Activated CD8-positive, alpha-beta memory T cell treated with anti-CD3 and anti-CD28 coated beads for 48 hours (primary cell): ENCODE results near the gene YIPF7.

Source experiments
- DNase-seq, 3 experiments: peaks; one replicate each; pipeline ENCODE4 v3.0.0-alpha.2; 2020; ENCODE audit warnings: low read depth in 2 of 3, low spot score in 2 of 3

YIPF7 gene

DNA sequence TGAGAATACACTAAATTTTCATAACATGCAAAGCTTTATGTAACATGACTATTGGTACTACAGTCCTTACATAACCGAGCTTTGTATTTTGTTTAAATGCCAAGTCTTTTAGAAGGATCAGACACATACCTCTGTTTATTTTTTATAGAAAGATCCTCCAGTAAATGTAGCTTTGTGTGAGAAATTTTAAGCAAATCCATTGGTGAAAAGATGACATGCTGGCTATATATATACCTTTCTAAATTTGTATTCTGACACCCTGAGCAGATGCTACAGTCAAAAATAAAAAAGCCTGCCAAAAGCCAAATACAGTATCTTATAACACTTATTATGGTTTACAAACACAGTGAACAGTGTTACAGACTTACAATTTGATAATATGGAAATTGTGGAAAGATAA, at the start of gene YIPF7:
Gene YIPF7, minus strand, starts transcription at position 201 of the 400 bp plus-strand sequence. CDS start 1,525 bp downstream, outside the sequence.
- no peak for DNase-seq

DNA sequence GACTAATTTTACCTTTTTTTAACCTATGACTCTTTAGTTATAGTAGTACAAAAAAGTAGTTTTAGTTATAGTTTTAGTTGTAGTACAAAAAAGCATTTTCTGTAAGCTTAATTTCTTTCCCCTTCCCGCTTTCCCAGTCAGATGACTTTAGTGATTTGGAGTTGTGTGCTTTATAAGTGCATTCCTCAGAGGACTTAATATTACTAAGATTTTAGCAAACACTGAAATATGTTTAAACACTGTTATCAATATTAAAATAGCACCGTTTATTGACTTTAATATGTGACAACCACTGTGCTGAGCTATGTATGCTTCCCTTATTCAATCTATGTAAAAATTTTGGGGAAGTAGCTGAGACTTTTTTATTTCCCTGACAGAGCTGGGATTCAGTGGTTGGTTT, 49.6 kb upstream of the YIPF7 start:
- DNase-seq = no peak

DNA sequence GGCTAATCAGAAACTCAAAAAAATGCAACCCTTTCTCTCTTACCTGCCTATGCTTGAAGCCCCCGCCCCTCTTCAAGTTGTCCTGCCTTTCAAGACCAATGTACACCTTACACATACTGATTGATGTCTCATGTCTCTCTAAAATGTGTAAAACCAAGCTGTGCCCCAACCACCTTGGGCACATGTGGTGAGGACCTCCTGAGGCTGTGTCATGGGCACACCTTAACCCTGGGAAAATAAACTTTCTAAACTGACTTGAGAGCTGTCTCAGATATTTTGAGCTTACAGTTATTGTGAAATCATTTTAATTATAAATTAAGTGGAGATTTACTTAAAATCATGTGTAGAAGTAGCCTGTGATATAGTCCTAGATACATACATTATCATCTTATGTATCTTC, 49.0 kb upstream of the YIPF7 start:
- DNase-seq = no peak

DNA sequence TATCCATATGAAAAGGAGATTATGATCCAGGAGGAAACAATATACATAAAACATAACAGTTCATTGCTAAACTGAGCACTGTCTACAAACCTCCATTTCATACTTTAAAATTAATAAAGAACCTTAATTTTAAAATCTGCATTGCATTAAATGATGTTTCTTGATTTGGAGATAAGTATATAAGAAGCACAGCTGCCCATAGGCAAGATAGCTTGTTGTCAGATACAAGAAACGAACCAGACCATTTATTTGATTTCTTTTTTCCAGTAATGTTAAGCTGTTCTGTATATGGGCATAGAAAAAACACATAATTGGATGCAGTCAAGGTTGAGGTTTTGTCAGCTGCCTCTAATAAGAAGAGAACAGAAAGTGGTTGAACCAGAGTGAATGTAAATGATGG, 33.2 kb upstream of the YIPF7 start:
- DNase-seq = no peak

DNA sequence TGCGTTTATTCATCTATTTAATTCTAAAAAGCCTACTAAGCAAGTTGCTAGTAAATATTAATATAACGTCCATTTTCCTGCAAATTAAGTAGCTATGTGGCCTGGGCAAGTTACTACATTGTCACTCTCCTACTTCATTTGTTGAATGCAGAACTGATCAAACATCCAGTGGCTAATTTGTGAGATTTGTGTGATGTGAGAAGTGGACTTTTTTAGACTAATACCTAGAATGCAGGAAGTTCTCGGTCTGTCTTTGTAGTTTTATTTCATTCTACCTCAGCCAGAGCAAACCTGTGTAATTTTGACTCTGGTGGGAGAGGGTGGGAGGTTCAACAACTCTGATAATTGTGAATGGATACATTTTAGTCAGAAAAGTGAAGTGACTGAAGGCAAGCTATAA, 27.6 kb upstream of the YIPF7 start:
- no peak for DNase-seq

DNA sequence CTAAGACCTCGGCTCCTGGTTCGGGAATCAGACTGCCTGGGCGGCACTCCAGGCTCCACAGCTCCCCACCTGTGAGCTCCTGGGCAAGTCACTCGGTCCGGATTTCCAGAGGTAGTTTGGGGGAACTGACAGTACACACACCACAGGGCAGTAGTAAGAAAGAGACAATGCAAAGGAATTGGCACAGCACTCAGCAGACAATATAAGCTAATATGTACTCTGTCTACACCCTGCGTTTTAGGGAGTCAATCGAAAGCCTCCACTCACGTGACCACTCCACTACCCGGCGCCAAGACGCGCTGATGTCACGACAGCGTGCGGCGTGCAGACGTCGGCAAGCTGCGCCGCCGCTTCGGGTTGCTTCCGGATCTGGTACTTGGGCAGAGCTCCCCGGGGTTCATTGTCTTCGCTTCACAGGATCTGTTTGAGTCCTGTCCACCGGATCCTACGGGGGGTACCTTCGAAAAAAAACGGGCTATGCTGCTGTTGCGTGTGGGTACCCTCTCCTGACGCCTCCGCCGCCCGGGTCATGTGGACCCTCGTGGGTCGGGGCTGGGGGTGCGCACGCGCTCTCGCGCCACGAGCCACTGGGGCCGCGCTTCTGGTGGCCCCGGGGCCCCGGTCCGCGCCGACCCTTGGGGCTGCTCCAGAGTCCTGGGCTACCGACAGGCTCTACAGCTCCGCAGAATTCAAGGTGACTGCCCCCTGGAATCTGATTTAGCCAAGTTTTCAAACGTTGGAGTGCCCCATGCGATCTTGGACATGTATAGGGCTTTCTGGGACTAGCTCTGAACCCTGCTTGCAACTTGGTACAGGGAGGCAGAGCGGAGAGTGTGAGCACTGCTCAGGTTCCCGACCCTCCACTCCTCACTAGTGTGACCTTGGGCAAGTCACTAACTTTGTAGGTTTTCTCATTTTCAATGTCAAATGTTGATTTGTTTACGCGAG, 26.9 kb upstream of the YIPF7 start, which contains the start of gene GUF1:
Gene GUF1, plus strand, starts transcription at position 327 of the 948 bp plus-strand sequence. Its CDS starts 203 bp downstream, at position 530.
- DNase-seq = peak; percentile 60 to 73 (median 64)

DNA sequence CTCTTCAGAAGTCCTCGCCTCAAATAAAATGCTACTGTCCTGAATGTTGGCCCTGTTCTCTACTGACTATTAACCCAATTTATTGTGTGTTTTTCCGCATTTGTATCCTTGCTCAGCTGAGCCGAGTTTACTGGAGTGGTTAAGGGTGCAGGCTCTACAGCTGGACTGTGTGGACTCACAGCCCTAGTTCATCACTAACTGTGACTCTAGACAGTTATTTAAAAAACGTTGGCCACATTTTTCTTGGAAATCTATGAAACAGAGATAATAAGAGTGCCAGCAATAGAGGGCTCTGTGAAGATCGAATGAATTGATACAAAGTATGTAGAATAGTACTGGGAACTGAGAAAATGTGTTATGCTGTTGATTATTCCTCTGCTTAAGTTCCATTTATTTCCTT, 23.9 kb upstream of the YIPF7 start:
- DNase-seq = no peak

DNA sequence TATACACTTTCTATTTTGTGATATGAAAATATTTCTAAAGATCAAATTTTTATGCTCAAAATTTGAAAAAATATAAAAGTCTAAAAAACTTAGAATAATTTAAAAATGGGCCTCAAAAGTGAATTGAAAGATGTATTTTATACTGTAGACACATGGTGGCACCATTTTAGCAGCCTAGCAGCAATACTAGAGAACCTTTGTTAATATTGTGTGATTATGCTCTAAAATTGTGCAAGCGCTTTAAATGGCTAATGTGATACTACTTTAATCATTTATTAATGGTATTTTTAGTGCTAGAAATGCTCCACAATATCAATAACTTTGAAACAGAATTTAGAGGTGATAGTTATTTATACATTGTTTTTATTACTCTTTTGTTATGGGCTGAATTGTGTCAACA, 23.0 kb upstream of the YIPF7 start:
- DNase-seq = no peak

DNA sequence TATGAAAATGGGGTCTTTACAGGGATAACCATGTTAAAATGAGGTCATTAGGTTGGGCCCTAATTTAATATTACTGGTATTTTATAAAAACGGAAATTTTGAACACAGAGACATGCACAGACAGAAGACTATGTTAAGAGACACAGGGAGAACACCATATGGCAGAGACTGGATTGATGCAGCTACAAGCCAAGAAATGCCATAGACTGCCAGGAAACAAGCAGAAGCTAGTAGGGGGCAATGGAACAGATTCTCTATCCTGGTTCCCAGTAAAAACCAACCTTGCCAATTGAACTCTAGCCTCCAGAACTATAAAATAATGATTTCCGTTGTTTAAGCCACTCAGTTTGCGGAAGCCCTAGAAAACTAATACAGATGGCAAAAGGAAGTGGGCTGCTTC, 20.2 kb upstream of the YIPF7 start:
- DNase-seq = no peak

DNA sequence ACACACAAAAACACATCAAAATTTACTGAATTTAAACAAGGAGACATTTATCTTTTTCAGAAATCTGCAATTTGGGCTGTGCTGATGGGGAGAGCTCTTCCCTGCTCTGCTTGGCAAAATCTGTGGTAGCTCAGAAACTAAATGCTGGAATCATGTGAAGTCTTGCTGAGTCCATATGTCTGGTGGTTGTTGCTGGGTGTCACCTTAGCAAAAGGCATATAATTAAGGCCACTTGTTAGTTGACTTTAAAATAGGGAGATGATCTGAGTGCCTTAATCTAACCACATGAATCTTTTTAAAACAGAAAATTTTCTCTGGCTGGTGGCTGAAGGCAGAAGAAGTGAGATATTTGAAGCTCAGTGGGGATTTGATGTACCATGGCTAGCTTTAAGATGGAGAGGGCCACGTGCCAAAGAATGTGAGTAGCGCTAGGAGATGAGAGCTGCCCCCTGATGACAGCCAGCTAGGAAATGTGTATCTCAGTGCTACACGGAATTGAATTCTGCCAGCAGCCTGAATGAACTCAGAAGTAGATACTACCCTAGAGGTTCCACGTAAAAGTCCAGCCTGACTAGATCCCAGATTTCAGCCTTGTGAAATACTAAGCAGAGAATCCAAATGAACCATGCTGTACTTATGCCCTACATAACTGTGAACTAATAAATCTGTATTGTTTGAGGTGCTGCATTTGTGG, 19.2 kb upstream of the YIPF7 start:
- DNase-seq = no peak

DNA sequence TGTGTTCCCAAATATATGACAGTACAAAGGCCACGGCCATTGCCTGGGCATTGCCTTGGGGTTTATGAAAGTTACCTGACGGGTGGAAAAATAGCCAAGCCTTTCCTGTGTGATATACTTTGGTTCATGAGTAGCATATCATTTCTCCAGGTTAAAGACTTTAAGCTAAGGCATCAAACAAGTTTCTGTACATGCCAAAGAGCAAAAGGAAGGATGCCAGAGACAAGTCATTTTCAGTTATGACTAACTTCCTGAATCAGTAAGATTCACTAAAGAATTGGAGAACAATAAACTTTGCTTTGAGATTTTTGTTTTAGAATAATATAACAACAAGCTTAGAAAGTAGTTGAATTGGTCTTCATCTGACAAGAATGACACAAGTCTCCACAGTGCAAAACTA, 17.1 kb upstream of the YIPF7 start:
- DNase-seq = no peak

DNA sequence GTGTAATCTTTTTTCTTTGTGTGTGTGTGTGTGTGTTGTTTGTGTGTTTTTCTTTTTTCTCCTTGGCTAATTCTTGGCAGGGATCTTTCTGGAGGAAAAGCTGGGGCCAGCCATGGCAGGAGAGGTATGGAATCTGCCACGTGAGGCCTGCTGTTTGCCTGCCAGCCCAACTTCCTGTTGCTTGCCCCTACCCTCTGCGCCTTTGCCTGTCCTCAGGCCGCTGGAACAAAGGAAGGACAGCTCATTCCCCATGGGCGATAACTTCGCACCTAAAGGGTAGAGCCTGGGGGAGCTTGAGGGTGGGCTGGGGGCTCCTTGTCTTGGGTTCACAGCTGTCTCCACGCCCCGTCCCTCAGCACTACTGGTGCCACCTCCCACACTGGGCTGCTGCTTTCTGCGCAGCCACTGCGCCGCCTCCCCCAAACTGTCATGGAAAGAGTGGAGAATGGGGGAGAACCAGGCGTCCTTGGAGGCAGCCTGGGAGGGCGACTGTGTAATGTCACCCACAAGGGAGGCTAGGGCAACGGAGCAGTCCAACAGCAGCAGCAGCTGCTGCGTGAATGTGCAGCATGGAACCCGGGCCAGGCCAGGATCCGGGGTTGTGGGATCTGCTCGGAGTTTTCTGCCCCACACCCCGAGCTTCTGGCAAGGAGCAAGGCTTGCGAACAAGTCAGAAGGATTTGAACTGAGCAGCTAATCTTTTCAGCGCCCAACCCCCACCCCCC, 12.3 kb upstream of the YIPF7 start:
- DNase-seq = no peak

DNA sequence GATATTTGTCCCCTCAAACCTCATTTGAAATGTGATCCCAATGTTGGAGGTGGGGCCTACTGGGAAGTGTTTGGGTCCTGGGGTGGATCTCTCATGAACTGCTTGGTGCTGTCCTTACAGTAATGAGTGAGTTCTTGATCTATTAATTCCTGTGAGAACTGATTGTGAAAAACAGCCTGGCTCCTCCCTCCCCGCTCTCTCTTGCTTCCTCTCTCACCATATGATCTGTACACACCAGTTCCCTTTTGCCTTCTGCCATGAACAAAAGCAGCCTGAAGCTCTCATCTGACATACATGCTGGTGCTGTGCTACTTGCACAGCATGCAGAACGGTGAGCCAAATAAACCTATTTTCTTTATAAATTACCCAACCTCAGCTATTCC, 11.2 kb upstream of the YIPF7 start:
- no peak for DNase-seq

DNA sequence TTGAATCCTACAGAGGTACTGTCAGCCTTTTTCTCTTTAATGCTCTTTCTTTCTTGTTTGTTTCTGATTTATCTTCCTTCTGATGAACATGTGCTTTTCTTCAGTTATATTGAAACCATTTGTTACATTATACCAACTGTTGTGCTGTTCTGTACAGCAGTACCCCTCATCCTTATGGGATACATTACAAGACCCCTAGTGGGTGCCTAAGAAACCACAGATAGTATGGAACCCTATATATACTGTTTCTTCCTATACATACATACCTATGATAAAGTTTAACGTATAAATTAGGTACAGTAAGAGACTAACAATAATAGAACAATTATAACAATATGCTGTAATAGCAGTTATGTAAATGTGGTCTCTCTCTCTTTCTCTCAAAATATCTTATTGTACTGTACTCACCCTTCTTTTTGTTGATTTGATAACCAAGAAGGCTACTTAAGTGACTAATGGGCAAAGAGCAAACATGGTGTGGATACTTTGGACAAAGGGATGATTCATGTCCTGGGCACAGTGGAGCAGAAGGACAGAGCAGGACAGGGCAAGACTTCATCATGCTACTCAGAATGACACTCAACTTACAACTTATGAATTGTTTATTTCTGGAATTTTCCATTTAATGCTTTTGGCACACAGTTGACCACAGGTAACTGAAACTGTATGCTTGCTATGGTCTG, 10.7 kb upstream of the YIPF7 start:
- DNase-seq = no peak

DNA sequence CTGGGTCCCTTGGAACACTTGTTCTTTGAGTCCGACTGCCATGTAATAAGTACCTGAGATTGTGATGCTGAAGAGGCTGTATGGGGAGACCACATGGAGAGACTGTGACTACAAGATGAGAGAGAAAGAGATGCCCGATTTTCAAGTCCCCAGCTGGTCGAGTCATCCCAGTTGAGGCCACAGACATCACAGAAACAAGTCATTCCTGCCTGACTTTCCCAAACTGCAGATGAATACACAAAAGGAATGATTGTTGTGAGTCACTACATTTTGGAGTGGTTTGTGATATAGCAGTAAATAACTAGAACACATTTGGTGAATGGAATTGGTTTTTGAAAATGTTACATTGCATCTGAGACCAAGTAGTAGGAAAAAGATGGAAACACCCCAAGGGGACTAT, 9.0 kb upstream of the YIPF7 start:
- no peak for DNase-seq

DNA sequence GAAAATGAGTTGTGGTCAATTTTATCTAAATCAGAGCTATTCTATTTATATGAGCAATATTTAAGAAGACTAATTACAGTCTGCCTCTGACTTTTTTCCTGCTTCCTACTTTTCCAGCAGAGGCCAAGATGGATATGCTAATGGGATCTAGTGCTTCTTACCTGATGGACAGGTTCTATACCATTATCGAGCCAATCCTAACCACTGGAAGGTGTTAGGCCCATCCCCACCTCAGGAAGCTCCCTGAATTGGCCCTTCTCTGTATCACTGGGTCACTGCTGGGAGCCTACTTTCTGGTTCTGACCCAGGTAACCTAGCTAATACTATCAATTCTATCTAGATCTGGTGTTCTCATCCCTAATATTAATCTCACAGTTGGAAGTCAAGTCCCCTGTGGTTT, 577 bp upstream of the YIPF7 start:
- DNase-seq = no peak

DNA sequence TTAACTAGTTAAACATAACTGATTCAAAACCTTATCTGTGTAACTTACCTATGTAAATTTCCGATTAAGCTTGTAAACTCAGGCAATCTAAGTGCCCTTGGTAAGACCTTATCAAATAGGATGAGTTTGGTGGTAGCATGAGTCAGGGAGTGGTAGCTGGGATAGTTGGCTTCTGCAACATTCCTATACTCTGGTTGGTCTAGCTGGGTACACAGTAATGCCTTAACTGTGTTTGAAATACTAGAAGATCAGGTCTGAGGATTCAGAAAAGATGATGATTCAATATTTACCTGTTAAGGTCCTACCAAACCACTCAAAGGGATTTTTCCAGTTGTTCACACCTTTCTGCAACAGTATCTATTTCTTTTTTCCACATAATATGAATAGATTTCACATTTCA, 5.3 kb downstream of the YIPF7 start:
- no peak for DNase-seq

DNA sequence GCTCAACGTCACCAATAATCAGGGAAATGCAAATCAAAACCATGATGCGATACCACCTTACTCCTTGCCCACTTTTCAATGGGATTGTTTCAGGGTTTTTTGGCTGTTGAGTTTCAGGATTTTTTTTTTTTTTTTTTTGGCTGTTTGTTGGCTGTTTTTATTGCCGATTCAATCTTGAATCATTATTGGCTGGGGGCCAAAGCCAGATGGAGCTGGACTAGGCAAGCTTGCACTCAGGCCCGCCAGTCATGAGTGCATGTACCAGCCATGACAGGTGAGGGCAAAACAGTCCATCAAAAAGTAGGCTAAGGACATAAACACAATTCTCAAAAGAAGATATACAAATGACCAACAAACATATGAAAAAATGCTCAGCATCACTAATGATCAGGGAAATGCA, 13.3 kb downstream of the YIPF7 start:
- DNase-seq = no peak

DNA sequence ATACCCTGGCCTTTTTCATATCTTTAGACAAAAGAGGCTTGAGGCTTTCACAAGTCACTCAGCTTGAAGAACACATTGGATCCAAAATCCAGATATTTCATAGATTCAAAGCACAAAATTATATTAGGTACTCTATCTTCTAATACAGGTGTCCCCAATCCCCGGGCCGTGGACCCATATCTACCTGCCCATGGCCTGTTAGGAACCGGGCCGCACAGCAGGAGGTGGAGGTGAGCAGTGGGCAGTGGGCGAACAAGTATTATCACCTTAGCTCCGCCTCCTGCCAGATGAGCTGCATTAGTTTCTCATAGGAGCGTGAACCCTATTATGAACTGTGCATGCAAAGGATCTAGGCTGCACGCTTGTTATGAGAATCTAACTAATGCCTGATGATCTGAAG, 18.7 kb downstream of the YIPF7 start:
- DNase-seq = no peak

DNA sequence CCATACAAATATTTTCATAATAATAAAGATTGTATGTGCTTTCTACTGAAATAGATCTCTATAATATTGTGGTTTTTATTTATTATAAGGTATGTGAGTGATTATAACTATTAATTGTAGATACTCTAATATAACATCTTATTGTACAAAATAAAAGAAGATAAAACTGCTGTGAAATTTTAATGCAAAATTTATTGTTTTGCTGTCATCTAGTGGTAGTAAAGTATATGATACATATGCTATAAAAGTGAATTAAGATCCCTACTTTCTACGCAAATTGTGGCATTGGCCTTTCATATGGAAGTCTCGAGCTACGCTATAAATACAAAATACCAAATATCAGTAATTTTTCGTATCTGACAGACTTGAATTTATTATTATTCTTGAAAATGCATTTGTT, 19.3 kb downstream of the YIPF7 start:
- DNase-seq = no peak

DNA sequence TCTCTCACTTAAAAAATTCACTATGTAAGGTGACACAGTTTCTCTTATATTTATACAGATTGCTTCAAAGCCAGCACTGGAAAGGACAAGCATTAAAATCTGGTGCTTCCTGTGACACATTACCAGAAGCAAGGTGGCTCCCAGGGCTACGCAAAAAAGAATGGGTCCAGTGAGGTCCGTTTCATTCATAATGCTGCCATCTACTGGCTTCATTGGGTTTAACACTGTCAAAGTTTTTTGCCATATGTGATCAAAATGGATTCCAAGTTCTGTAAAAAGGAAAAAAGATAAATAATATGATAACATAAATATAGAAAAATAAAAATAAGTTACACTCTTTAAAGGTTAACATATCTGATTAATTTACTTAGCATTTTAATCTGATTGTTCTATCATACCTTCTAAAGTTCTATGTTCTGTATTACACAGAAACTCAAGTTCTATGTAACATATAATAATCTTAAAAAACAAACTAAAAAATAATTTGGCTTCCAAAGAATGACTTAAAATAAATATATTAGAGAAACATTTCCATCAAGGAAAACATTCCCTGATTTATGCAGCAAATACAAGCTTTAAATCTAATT, 22.1 kb downstream of the YIPF7 start:
- DNase-seq = peak in 1 of 3 experiments; percentile 2
